CD4-positive, alpha-beta T cell treated with Interleukin-15 for 4 hours (primary cell): ENCODE data around the gene CPT1A.

Experiments used
- DNase-seq: peaks from one replicate; pipeline ENCODE4 v3.0.0-alpha.2; 2020; ENCODE audit warnings: low spot score

The CPT1A gene

DNA sequence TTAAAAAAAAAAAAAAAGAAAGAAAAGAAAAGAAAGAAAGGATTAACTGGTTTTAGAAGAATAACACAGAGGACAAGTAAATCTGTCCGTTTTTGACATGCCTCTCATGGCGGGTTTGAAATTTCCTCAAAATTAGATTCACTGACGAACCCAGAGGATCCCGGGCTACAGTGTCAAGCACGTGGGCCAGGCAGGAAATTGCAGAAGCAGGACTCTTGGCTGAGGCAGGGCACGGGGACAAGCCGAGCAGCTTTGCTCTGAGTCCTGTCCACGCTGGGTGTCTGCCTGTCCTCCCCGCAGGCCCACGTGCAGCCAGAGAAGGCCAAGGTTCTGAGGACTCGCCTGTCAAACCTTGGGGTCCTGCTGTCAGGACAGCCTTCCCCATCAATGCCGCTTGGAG lies 132.7 kb downstream of the CPT1A start:
- no peak for DNase-seq

GRCh38 chr11:68707527-68707926 lies 134.2 kb downstream of the CPT1A start:
- DNase-seq: no peak

GRCh38 chr11:68704887-68705286 lies 136.8 kb downstream of the CPT1A start:
- DNase-seq: no peak
